Left ventricle myocardium inferior (tissue), 1 donor: ENCODE data around the gene PAN2. TPM values are rescaled to one million over a fixed set of nuclear protein-coding genes. Genes with fewer than 3 reads are reported as not detected.

Experiments
- DNase-seq: peaks from one replicate; pipeline ENCODE4 v3.0.0-alpha.2; 2020
- H3K27ac ChIP-seq: fragments of 200-600 bp; replicated peaks from 2 replicates; pipeline ENCODE4 v1.8.0; 2021
- H3K27me3 ChIP-seq: fragments of 200-600 bp; 2 replicates; pipeline ENCODE4 v1.8.0; 2021; ENCODE audit warnings: low read depth
- H3K36me3 ChIP-seq: fragments of 200-600 bp; 2 replicates; pipeline ENCODE4 v1.8.0; 2021
- H3K4me1 ChIP-seq: fragments of 200-600 bp; 2 replicates; pipeline ENCODE4 v1.8.0; 2021
- H3K4me3 ChIP-seq: fragments of 200-600 bp; 2 replicates; pipeline ENCODE4 v1.8.0; 2021; ENCODE audit warnings: mild to moderate bottlenecking, moderate library complexity
- H3K9me3 ChIP-seq: fragments of 200-600 bp; replicated peaks from 2 replicates; pipeline ENCODE4 v1.8.0; 2021
- CTCF ChIP-seq: fragments of 200-600 bp; IDR thresholded peaks from 2 replicates; pipeline ENCODE4 v1.8.0; 2021; ENCODE audit warnings: antibody characterized with exemption, mild to moderate bottlenecking, borderline replicate concordance
- intact Hi-C: fragments of 100-400 bp; cut with micrococcal nuclease; formaldehyde crosslinking; loops from one replicate; pipeline ENCODE4 v1.11.0; 2022
- total RNA-seq: library from RNA; stranded (reverse); fragmentation: NEBNext Ultra II Directional; extraction: Animal tissue kit (Norgen Biotek cat#: 25700); gene quantifications from one replicate; pipeline ENCODE4 v1.2.1, GENCODE V29; 2021
- donor health status: DM: no; HTN: yes; CAD: no; lungs with severe emphysema.

The PAN2 gene
- total RNA-seq, 1 donor from 2014 or later: 49.5 TPM

- H3K4me3 ChIP-seq: peak overlapping the region; percentile 92
These were observed 35.0 kb downstream of the PAN2 start for GRCh38 chr12:56298828-56299227.

DNA sequence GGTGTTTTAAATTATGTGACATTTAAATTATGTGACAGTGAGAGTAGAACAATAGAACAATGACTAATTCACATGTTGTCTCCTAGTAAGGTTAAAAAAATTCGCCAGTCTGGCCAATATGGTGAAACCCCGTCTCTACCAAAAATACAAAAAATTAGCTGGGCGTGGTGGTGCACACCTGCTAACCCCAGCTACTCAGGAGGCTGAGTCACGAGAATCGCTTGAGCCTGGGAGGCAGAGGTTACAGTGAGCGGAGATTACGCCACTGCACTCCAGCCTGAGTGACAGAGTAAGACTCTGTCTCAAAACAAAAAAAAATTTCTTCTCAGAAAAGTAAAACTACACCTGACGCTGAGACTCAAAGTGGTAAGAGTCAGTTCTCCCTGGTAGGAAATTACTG lies 36.4 kb downstream of the PAN2 start:
- H3K4me3 ChIP-seq: peak overlapping the region; percentile 92
- peaks cover 96% of the 10 kb centered on the region for H3K4me1 ChIP-seq
- no peak for DNase-seq
- H3K27me3 ChIP-seq: no peaks in the 10 kb centered on the region
- intact Hi-C loops: no loop called here
- TF ChIP-seq CTCF: no peak
- peak overlapping the region; percentile 99 for H3K27ac ChIP-seq
- H3K9me3 ChIP-seq: no peaks in the 10 kb centered on the region
- peaks cover 23% of the 10 kb centered on the region for H3K36me3 ChIP-seq

More at GRCh38 chr12:56298828-56299227, 35.0 kb downstream of the PAN2 start:
- no peak for DNase-seq
- Histone ChIP-seq H3K27me3 (no peaks in the 10 kb centered on the region), H3K27ac (peak overlapping the region; percentile 99), H3K9me3 (no peaks in the 10 kb centered on the region), H3K4me1 (peaks cover 90% of the 10 kb centered on the region), H3K36me3 (peaks cover 23% of the 10 kb centered on the region)
- no peak for TF ChIP-seq CTCF
- intact Hi-C loops: no loop called here

DNA sequence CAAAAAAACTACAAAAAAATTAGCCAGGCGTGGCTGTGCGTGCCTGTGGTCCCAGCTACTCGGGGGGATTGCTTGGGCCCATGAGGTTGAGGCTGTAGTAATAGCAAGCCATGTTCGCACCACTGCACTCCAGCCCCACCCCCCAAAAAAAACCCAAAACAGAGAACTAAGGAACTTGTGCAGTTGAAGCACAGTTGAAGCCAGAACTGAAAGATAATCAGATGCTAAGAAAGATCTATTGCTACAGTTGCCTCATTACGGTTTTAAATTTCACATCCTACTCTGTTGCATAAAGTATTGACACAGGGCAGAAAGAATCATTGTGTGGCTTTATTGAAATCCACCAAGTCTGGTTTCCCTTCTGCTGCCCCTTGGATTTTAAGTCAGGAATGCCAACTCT lies 37.5 kb downstream of the PAN2 start:
- H3K27me3 ChIP-seq: no peaks in the 10 kb centered on the region
- H3K36me3 ChIP-seq: peaks cover 32% of the 10 kb centered on the region
- peaks cover 96% of the 10 kb centered on the region for H3K4me1 ChIP-seq
- intact Hi-C loops: no loop called here
- no peak overlapping the region for H3K4me3 ChIP-seq
- no peak overlapping the region for H3K27ac ChIP-seq
- TF ChIP-seq CTCF: no peak
- H3K9me3 ChIP-seq: no peaks in the 10 kb centered on the region
- DNase-seq: no peak

DNA sequence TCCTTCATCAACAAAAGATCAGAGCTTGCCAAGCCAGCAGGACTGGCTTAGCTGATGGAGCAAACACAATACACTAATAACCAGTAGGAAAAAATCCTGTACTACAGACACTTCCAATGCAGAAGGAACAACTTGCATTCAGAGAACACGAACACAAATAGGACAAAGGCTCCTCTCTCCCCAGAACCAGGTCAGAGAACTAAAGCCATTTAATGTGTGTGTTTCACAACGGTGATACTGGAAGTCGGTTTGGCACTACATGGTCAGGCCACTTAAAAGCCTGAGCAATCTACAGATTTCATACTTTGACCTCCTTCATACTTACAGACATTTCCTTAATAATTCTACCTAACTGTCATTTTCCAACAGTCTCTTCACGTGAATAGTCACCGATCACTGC lies 40.0 kb downstream of the PAN2 start:
- no peak for DNase-seq
- peak overlapping the region; percentile 45 for H3K27ac ChIP-seq
- no peak for TF ChIP-seq CTCF
- intact Hi-C loops: no loop called here
- no peaks in the 10 kb centered on the region for H3K27me3 ChIP-seq
- peaks cover 92% of the 10 kb centered on the region for H3K4me1 ChIP-seq
- H3K4me3 ChIP-seq: peak overlapping the region; percentile 7
- H3K9me3 ChIP-seq: no peaks in the 10 kb centered on the region
- peaks cover 49% of the 10 kb centered on the region for H3K36me3 ChIP-seq

GRCh38 chr12:56288705-56289387 lies 45.0 kb downstream of the PAN2 start:
- Histone ChIP-seq H3K36me3 (peaks cover 53% of the 10 kb centered on the region), H3K9me3 (no peaks in the 10 kb centered on the region), H3K27ac (no peak overlapping the region), H3K4me3 (no peak overlapping the region), H3K27me3 (no peaks in the 10 kb centered on the region), H3K4me1 (peaks cover 76% of the 10 kb centered on the region)
- intact Hi-C loops: no loop called here
- DNase-seq: no peak
- TF ChIP-seq CTCF: no peak
